DMS153 treated with DMSO at 0.1 percent for 48 hours (cell line): ENCODE results near the gene CNTNAP2.
A peak's percentile ranks its signal among the peaks of the same experiment; 100 is the strongest.
"Not testable (repeated sequence)": the region's sequence is repeated elsewhere in the genome, so short reads cannot be mapped to it uniquely, and the experiment has no call there.

Source experiments
- DNase-seq: peaks from one replicate; lab custom pipeline; 2025; ENCODE audit not compliant: unreplicated experiment; lab: John Stamatoyannopoulos, UW

Gene CNTNAP2

GRCh38 chr7:147678943-147679342, 1562.3 kb downstream of the CNTNAP2 start:
- DNase-seq, result no peak

DNA sequence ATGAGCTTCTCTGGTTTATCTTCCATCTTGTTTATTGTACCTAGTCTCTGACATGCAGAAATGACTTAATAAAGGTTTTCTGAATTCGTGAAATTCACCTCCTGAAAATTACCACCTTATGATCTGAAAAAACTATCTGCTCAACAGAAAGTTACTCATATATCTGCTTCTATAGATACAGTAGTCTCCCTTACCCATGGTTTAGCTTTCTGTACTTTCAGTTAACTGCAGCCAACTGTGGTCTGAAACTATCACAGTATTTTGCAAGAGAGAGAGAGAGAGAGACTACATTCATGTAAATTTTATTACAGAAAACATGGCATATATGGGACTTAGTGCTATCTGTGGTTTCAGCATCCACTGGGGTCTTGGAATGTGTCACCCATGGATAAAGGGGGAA, 1564.9 kb downstream of the CNTNAP2 start:
- no peak for DNase-seq

GRCh38 chr7:147700702-147701101, 1584.1 kb downstream of the CNTNAP2 start:
- no peak for DNase-seq

GRCh38 chr7:147707926-147708325, 1591.3 kb downstream of the CNTNAP2 start:
- no peak for DNase-seq

GRCh38 chr7:147708871-147709270, 1592.3 kb downstream of the CNTNAP2 start:
- no peak for DNase-seq

DNA sequence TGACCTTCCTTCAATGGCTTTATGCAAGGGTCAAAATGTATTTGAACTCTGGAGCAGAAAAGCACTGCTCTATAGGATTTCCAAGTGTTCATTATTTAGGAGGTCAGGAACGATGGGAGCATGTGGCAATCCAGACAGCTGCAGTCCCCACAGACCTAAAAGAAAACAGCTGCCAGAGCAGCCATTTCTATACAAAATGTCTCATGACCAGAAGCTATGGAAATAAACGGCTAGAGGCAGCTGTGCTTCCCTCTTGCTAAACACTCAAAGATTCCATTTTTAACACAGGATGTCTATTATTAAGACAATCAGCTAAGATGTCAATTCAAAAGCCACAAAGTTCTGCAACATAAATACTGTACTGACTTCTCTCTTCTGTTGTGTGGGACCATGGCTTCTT, 1594.8 kb downstream of the CNTNAP2 start:
- no peak for DNase-seq

DNA sequence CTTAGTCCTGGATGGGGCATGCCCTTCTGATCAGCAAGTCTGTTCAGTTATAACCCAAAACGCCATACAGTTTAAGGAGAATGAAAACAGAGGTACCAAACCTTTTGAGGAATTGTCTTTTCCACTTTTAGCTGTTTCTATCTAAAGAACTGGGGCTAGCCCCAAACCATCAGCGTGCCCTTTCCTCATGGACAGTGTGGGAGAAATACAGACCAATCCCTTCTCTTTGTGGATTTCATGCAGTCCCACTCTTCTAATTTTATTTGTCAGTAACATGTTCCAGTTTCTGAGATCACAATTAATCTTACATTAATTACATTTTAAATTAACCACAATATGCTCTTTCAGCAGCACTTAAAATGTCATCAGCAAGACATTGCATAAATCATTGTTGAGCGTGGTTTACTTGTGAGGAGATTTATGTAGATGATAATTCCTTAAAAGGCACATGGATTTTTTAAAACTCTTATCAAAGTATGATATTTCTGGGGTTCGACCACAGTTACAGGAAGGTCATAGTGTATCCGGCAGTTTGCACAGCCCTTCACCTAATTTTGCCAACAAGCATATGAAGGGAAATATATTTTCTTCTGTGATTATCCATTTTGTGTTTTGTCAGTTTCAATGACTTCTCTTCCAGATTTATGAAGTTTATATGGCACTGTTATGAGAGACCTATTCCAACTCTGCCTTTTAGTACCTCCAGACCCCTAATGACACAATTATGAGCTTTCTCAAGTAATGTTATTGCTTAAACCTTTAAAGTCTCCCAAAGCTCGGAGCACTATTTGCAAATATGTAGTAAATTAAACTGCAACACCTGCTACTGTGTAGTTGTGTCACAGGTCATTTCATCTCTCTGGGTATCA, 1605.6 kb downstream of the CNTNAP2 start:
- no peak for DNase-seq

GRCh38 chr7:147723536-147723935, 1606.9 kb downstream of the CNTNAP2 start:
- no peak for DNase-seq

GRCh38 chr7:147731311-147731710, 1614.7 kb downstream of the CNTNAP2 start:
- no peak for DNase-seq

GRCh38 chr7:147737559-147738214, 1621.1 kb downstream of the CNTNAP2 start:
- not testable (repeated sequence) for DNase-seq

- no peak for DNase-seq
Measured at GRCh38 chr7:147742301-147742700, 1625.7 kb downstream of the CNTNAP2 start.

GRCh38 chr7:147756300-147756699, 1639.7 kb downstream of the CNTNAP2 start:
- DNase-seq, result peak; percentile 25

- no peak for DNase-seq
Measured at GRCh38 chr7:147759327-147759943, 1642.8 kb downstream of the CNTNAP2 start.

DNA sequence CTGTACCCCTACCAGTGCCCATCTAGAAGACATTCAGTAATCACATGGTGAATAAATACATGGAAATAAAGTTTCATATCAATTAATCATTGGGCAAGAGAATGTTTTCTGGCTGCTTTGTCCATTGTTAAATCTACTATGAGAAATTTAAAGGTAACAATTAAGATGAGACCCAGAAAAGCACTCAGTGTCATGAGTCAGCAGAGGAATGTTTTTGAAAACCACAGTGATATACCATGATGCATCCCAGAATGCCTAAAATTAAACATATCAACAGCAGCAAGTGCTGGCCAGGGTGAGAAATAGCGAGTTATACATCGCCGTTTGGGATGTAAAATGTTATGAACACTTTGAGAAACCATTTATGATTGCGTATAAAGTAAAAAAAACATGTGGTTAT, 1648.7 kb downstream of the CNTNAP2 start:
- DNase-seq, result no peak

DNA sequence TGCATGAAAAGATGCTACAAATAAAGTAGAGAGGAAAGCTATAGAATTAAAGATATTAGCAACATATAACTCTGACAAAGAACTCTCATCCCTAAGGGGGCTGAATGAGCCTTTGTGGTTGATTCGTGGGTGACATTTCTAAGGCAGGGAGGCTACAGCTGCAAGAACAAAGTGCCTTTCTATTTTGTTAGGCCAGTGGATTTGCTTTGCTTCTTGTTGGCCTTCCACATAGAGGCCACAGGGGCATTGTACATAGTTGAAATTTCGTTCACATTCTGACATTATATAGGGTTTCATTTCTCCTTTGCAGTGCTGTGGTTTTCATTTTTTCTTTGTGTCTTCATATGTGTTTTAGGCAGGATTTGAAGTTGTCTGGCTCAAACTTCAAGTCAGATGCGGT, 1654.7 kb downstream of the CNTNAP2 start:
- no peak for DNase-seq

- DNase-seq, result no peak
Measured at GRCh38 chr7:147774461-147774860, 1657.9 kb downstream of the CNTNAP2 start.

GRCh38 chr7:147775516-147776284, 1659.1 kb downstream of the CNTNAP2 start:
- DNase-seq, result peak; percentile 86

DNA sequence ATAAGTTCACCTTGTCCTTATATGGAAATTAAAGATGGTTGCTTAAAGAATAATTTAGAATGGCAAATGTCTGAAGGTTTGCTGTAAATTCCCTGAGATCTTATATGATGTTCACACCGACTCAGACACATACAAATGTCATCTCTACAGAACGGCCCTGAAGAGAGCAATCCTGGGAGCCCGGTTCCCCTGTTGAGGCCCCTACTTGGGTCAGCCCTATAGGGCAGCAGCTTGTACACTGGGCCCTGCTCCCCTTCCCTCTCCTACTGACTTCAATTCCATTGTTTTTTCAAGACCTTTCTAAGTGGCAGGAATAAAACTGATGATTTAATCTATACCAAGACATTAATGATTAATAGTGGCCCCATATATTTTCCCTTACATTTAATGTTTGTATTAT, 1660.7 kb downstream of the CNTNAP2 start:
- no peak for DNase-seq

GRCh38 chr7:147779949-147780348, 1663.3 kb downstream of the CNTNAP2 start:
- DNase-seq, result no peak

- DNase-seq, result no peak
Measured at GRCh38 chr7:147796581-147796980, 1680.0 kb downstream of the CNTNAP2 start.

- no peak for DNase-seq
Measured at GRCh38 chr7:147798001-147798400, 1681.4 kb downstream of the CNTNAP2 start.
